Anterior cingulate cortex (tissue), 58 donors: ENCODE results near the gene ARPP21.
A peak's percentile ranks its signal among the peaks of the same experiment; 100 is the strongest.
"Not testable (repeated sequence)": the region's sequence is repeated elsewhere in the genome, so short reads cannot be mapped to it uniquely, and the experiment has no call there.

Experiments used
- DNase-seq, 58 donors: peaks; one replicate each; lab custom pipeline; 2025; lab: John Stamatoyannopoulos, UW

The ARPP21 gene

DNA sequence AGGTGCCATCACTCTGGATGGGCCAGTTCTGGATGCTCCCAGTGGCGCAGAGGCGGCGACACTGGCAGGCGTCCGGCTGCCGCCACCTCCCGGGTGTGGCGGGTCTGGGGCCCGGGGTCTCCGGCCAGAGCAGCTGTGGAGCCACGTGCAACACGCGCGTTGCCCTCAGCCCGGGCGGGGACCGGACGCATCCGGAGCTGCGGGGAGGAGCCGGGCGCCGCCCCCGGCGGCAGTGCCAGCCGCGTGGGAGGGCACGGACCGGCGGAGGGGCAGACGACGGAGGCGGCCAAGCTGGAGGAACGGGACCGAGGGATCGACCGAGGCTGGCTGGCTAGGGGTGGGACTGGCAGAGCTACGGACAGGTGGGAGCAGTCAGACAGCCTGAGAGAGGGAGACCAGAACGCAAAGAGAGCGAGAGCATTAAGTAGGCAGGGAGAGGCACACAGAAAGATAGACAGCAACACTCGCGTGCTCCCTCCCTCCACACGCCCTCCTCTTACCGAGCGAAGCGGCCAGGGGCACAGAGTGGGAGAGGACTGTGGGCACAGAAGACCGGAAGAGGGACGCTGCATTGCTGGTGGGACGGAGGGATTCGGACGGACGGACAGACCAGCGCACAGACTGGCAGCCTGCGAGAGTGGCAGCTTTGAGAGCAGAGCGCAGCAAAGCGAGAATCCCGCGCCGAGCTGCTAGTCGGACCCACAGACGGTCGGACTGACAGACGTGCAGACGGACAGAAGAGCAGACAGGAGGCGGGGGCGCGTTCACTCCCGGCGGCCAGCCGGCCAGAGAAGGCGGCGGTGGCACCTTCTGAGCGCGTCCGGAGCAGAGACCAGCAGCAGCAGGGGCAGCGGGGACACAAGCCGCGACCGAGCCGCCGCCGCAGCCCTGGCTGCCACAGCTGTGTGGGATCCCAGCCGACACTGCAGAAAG is at the start of gene ARPP21:
Gene ARPP21, plus strand, starts transcription at position 272 of the 933 bp plus-strand sequence. CDS start 42,227 bp downstream, outside the sequence.
- DNase-seq = peak in 48 of 58 donors; percentile 35 to 84 (median 68)

DNA sequence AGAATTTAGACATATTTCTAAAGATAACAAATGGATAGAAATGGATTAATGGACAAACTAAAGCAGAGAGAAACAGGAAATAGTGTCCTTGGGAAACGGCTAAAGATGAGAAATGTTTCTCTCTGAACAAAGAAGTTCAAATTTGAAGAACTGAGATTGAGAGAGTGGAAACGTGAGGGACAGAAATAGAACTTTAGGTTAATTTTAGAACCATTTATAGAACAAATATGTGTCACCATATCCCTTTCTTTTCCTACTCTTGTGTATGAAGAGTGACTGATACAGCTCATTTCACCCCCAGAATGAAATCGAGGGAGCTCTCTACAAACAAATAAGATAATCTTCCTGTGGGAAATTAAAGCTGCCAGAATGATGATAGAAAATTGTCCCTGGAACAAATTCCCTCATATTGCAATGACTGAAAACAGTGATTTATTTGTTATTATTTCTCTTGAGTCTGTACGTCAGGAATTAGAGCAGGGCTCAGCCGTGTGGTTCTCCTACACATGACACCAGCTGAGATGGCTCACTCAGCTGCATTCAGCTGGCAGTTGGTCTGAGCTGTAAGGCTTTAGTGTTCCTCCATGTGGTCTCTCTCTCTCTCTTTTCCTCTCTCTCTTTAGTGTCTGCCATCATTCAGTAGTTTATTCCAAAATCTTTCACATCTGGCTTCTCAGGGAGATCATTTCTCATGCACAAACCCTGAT is 46.6 kb upstream of the ARPP21 start:
- DNase-seq = no peak

DNA sequence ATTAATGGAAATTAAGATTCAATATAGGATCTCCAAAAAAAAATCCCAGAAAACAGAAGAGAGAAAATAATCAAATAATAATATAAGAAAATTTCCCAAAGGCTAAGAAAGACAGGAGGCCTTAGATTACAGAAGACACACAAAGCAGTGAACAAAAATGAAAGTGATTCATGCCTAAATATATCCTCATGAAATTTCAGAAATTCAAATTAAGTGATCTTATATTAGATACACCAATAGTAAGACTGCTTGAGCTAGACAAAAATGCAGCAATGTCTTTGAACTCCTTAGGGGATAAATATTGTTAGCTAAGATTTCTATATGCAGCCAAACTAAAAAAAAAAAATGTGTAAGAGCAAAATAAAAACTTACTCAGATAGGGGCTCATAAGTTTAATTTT is 44.6 kb upstream of the ARPP21 start:
- no peak for DNase-seq

DNA sequence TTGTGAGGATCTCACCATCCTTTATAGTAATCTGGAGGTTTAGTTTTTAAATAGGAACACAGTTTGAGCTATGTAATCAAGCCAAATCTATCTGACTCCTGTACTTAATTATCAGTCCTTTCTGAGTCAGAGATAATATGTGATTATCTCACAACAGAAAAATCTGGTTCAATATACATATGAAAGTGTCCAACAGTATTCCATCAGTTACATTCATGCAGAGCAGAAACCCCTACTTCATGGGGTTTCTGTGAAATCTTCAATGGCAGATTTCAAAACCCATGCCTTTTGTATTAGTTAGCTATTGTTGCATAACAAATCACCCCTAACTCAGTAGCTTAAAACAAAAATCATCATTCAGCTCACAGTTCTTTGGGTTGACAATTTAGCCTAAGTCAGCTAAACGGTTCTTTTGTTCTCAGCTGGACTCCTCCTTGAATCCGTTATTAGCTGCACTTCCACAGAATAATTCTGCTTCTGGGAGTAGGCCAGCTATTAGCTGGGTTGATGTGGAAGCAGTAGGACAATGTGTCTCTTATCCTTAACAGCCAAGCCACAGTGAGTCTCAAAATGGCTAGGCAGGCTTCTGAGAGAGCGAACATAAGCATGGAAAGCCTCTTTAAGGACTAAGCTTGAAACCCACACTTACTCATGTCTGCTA is 42.9 kb upstream of the ARPP21 start:
- DNase-seq = peak in 18 of 58 donors; percentile 2 to 67 (median 24)

DNA sequence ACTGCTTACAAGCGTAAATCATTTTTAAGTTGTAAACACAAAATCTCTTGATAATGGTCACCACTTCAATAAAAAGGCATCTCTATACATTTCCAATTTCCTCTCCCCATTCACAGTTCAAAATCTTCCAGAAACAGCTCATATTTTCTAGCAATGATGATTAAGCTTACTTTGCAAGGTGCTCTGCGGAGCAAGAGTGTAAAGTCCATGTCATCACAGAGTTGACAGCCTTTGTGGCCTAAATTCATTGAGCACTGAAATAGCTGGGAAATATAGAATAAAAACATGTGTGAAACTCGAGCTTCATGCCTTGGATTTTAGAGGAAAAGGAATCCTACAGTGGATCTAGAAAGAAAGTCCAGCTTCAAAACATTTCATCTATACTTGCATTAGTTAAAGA is 41.8 kb upstream of the ARPP21 start:
- DNase-seq = no peak

DNA sequence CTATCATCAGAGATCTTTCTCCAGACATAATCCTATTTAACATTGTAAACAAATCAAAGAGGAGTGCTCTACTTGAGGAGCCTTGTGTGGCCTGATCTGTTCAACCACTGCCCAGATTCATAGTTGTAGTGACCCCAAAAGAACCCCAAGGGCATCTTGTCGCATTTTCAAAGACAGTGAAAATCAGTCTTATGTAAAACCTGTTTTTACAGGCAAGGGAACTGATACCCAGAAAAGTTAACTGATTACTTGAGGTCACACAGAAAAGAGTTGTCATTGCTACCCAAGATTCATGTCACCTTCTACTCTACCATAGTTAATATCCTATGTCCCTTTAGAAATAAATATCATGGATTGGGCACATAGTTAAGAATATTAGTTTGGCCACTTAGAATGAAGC is 40.5 kb upstream of the ARPP21 start:
- DNase-seq = no peak

DNA sequence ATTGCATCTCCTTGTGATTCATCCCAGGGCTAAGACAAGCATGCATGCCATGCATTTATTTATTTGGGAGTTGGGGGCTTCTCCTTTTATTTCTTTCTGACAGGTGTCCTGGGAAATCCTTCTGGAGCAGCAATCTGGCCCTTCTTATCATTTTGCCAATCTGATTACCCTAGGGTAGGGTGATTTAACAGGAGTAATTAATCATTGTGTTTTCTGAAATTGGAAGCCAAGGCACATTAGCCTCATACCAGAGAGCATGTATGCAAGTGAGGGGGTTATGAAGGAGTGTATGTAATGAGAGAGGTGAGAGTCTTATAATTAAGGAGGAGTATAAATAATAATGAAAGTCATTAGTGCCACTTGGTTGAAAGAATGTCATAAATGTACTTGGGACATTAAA is 37.4 kb upstream of the ARPP21 start:
- DNase-seq = no peak

DNA sequence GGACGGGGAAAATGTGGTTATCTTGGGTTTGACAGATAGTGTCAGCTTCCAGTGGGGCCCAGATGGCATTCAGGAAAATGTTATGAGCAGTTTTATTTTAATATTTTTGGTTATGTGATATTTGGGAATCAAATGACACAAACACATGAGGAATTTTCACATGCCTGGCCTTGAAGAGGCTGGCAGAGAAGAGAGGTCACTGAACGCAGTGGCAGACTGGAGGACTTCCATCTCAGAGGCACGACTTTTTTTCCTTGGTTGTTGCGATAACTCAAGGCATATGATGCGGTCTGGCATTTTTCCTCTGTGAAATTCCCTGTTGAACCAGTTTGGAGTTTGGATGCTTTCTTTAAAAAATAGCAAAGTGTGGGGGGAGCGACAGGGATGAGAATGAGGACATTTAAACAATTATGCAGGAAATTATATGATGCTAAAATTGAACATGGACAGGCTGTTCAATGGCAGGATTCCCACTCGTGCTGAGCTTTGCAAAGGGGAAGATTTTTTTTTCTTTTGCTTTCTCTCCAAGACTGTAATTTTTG is 36.9 kb upstream of the ARPP21 start:
- DNase-seq = peak in 10 of 58 donors; percentile 1 to 46 (median 20)

DNA sequence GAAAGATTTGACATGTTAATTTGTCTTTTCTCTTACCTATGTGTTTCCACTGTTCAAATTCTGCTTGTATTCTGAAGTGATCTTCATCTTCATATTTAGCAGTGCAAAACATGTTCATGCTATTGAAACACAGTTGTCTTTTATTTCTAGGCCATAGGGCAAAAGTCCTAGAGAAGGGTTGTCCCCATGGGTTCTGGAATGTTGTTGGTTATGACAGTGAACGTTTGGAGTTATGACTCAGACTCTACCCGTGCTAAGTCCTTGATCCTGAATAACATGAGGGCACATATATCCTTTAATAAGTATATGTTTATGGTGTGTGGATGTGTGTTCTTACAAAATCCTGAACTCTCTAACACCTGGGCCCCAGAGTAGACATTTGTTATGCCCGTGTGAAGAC is 23.0 kb upstream of the ARPP21 start:
- DNase-seq = no peak

DNA sequence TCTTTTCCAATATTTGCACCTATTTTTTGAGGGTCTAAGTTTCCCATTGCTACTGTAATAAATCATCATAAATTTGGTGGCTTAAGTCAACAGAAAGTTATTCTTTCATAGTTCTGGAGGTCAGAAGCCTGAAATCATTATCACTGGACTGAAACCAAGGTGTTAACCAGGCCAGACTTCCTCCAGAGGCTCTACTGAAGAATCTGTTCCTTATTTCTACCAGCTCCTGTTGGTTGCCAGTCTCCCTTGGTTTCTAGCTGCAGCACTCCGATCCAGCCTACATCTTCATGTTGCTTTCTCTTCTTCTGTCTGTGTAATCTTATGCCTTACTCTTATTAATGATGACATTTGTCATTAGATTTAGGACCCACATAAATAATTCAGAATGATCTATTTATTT is 22.0 kb upstream of the ARPP21 start:
- DNase-seq = no peak

DNA sequence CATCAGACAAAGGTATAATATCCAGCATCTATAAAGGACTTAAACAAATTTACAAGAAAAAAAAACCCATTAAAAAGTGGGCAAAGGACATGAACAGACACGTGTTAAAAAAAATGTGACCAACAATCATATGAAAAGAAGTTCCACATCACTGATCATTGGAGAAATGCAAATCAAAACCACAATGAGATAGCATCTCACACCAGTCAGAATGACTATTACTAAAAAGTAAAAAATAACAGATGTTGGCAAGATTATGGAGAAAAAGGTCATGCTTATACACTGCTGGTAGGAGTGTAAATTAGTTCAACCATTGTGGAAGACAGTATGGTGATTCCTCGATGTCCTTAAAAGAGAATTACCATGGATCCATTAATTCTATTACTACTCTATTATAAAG is 19.1 kb upstream of the ARPP21 start:
- DNase-seq = not testable (repeated sequence)

DNA sequence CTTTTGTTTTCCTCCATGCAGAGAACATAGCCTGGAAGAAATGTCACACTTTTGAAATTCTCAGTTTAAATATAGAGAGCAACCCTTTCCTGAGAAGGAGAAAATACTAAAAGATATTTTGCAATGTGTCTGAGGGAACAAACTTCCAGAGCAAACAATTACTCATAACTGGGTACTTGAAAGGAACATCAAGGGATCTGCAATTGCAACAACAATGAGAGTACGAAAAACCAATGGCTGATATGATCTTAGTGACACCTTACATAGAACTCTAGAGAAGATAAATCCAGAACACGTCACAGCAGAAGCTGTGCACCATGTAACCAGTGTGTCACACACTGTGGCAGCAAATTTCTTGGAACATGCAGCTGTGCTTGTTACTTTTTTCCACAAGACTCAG is 14.6 kb upstream of the ARPP21 start:
- DNase-seq = no peak

DNA sequence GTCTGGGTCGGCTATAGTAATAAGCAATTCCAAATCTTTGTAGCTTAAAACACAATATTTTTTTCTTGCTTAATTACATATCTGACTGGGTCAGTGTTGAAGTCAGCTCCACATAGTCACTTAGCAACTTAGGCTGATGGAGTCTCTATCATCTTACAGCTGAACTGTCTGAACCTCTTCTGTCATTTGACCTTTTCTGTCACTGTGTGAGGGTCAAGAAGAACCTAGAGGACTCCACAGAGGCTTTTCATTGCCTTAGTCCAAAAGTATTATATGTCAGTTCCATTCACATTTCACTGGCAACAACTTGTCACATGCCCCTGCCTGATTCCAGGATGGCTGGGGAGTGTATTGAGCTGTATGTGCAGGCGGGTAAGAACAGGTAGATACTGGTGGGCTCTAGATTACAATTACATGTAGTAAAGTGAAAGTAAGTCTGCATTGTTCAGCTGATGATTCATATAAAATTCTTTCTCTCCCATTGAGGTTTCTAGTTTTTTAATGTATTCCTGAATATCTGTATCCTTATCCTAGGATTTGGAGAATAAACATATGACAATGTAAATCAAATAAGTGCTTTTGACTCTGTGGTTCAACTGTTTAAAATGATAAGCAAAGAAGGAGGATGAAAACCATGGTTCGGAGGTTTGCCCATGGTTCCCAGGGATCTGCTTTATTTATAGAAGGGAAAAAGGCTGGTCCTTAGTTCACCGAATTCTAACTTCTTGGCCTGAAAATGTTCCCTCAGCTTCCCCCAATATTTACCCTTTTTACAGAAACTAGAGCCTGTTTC is 5.8 kb upstream of the ARPP21 start:
- DNase-seq = no peak

DNA sequence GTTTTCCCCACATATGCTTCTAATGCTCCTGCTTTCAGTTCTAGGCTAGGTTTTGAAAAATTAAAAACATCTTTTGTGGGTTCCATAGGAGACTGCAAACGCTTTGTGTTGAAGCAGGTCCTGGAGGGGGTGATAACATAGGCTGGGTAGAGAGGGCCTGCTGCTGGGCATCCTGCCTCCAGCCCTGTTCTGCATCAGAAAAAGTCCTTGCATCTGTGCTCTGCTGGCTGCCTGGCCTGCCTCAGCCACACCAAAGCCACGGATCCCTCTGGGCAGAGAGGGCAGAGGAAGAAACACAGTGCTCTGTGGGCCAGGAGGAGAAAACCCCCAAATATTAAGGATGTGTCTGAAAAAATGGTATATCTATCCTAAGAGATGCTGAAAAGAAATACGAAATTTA is 3.9 kb upstream of the ARPP21 start:
- DNase-seq = peak in 2 of 58 donors; percentile 5 to 8

DNA sequence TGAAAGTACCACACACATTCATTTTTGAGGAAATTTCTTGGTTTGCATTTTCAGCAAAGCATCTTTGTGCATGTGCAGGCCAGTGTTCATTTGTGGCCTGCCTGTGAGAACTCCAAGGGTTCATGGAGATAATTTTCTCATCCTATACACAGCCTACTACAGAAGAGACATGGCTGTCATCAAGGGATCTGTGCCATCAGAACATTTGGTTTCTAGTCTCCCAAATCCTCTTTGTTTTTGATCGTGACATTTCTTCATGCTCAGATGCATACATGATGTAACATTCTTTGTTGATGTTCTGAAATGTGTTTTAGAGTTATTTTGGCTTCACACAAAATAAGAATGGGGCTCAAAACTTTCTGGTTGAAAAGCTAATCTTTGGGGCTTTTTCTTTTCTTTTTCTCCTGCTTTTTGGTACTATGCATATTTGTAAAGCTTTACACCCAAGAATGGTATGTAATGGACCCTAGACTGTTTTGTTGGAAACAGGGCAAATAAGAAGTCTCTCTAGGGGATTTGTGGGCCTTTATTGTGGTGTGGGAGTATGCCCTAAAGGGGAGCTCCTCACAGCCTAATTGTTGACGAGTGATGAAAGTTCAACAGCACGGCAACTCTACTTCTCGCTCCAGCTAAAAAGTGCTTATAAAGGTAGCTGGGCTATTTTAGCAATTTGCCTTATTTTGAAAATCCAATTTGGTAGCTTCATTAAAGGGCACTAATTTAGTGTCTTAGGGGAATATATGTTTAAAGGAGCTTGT is 3.2 kb upstream of the ARPP21 start:
- peak in 1 of 58 donors; percentile 31 for DNase-seq

DNA sequence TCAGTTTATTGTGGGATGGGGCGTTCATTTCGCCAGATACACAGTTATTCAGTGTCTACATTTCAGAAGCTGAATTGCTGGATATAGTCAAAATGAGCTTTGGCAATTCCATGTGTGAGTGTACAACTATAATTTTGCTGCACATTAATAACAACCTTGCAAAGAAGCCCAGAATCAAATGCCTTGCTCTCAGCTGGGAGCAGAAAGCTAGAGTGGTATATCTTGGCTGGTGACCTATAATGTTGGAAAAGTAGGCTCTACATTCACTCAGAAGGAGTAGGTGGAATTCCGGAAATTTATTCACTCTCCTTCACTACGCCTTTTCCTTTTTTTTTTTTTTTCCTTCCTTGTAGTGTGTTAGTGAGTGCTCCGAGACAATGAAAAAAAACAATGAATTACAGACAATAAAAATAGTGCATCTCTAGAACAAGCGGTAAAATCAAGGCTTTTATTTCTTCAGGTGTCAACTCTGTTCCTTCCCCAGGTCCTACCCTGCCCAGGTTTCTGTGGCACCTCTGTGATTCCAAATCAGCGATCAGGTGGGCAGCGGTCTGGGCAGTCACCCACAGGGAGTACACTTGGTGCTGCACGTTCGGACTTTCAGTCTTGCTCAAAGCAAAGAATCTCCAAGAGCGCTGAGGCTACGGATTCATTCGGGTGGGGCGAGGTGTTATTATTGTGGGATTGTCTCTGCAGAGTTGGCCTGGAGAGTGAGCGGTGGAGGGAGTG is 910 bp upstream of the ARPP21 start:
- DNase-seq = no peak

DNA sequence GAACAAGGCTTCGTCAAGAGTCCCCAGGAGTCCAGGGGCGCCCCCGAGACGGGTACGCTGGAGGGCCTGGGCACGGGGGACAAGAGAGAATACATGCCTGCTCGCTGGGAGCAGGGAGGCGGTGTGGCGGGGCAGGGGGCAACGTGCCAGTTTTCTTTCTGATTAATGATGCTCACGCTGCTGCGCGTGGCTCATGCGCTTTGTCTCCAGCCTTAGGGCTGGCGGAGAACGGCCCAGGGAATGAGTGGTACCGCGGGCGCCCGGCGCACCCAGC is 408 bp upstream of the ARPP21 start:
- peak in 14 of 58 donors; percentile 52 to 82 (median 70) for DNase-seq
